Body of pancreas (tissue), 4 donors: ENCODE results near the gene CDK1. TPM values are rescaled to one million over a fixed set of nuclear protein-coding genes. Genes with fewer than 3 reads are reported as not detected.

ENCODE experiments used
- ATAC-seq: fragments of 150-250 bp; one replicate; pipeline ENCODE4 v1.9.1; 2016
- DNase-seq, 4 donors: peaks; one replicate each; pipeline ENCODE4 v3.0.0-alpha.2; 2019
- H3K27ac ChIP-seq, 4 donors: fragments of 200-600 bp; sonication (generic); 1 replicate in 3 of 4; 2 replicates in 1 of 4; pipeline versions ENCODE4 v1.5.1 to v1.6.1; 2016 to 2019; ENCODE audit warnings: mild to moderate bottlenecking in 1 of 4, mixed read lengths in 1 of 4, moderate library complexity in 1 of 4
- H3K27me3 ChIP-seq, 2 donors: fragments of 200-600 bp; sonication (generic); one replicate each; pipeline ENCODE4 v1.6.0; 2016; ENCODE audit warnings: mild to moderate bottlenecking in 1 of 2
- H3K36me3 ChIP-seq, 2 donors: fragments of 200-600 bp; sonication (generic); replicated peaks in 1 of 2; 2 replicates each; pipeline ENCODE4 v1.5.1; 2016; ENCODE audit warnings: low read depth in 2 of 2; ENCODE audit not compliant: insufficient read depth in 1 of 2
- H3K4me1 ChIP-seq: fragments of 200-600 bp; sonication (generic); one replicate; pipeline ENCODE4 v1.6.0; 2016
- H3K4me3 ChIP-seq, 2 donors: fragments of 200-600 bp; sonication (generic); 1 replicate in 1 of 2; 2 replicates in 1 of 2; pipeline ENCODE4 v1.5.1; 2016 to 2019
- H3K9me3 ChIP-seq, 3 donors: fragments of 200-600 bp; sonication (generic); 1 replicate in 2 of 3; 2 replicates in 1 of 3; pipeline ENCODE4 v1.5.1; 2016
- POLR2A ChIP-seq, 3 donors: fragments of 450-650 bp; IDR thresholded peaks; one replicate each; pipeline ENCODE4 v1.6.1; 2016; ENCODE audit warnings: antibody characterized with exemption in 3 of 3, mild to moderate bottlenecking in 2 of 3
- WGBS, 2 donors: methylation state at CpG; one replicate each; pipeline ENCODE4 v1.1.5; 2017; 5-methylcytosine and 5-hydroxymethylcytosine counted together
- intact Hi-C: fragments of 100-400 bp; cut with DNase I; formaldehyde crosslinking; loops from one replicate; pipeline ENCODE4 v1.15.1; 2023
- total RNA-seq, 2 donors: library from RNA; depleted of rRNA; stranded (reverse); fragments of >200 nt; gene quantifications; one replicate each; pipeline ENCODE4 v1.1.0, GENCODE V29; 2016
- TF ChIP-seq, protein P1 (sequence below), 7 experiments: fragments of 450-650 bp in 4 of 7; fragments of 200-600 bp in 3 of 7; sonication (generic) in 3 of 7; IDR thresholded peaks; one replicate each; pipeline ENCODE4 v1.5.1; 2016 to 2019; ENCODE audit warnings: antibody characterized with exemption in 7 of 7

CDK1 gene
- total RNA-seq, 2 donors from 2014 or later, result 0.66 TPM; not detected in 1

DNA sequence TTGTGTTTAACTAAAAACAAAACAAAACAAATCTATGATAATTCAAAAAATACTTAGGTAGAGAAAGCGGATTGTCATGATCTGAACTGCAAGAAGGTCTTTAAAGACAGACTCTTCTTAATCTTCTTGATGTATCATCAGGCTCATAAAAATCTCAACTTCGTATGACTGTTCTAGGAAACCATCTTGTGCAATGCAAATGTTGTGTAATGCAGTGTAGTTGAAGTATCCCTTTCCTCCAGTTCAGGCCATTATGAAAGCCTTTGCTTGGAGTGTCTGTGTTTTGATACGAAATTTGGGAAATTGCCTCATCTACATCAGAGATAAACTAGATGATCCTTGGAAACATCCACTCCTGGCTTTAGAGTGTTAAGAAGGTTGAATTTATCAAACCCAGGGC is 30.9 kb downstream of the CDK1 start:
- no peaks in the 10 kb centered on the region for H3K4me1 ChIP-seq
- intact Hi-C loops, result no loop called here
- DNase-seq, result no peak
- H3K27me3 ChIP-seq, result no peaks in the 10 kb centered on the region
- no peak for TF ChIP-seq POLR2A (IDR thresholded peaks at IDR 0.05)
- TF ChIP-seq, protein P1, sequence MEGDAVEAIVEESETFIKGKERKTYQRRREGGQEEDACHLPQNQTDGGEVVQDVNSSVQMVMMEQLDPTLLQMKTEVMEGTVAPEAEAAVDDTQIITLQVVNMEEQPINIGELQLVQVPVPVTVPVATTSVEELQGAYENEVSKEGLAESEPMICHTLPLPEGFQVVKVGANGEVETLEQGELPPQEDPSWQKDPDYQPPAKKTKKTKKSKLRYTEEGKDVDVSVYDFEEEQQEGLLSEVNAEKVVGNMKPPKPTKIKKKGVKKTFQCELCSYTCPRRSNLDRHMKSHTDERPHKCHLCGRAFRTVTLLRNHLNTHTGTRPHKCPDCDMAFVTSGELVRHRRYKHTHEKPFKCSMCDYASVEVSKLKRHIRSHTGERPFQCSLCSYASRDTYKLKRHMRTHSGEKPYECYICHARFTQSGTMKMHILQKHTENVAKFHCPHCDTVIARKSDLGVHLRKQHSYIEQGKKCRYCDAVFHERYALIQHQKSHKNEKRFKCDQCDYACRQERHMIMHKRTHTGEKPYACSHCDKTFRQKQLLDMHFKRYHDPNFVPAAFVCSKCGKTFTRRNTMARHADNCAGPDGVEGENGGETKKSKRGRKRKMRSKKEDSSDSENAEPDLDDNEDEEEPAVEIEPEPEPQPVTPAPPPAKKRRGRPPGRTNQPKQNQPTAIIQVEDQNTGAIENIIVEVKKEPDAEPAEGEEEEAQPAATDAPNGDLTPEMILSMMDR (IDR thresholded peaks at IDR 0.05), result no peak
- no peaks in the 10 kb centered on the region for H3K9me3 ChIP-seq
- ATAC-seq, result no peak
- no peak overlapping the region for H3K27ac ChIP-seq
- 76 to 83% methylated on average over 3 of the region's 3 CpGs for WGBS, 2 donors
- H3K36me3 ChIP-seq, result no peaks in the 10 kb centered on the region
- no peak overlapping the region for H3K4me3 ChIP-seq

DNA sequence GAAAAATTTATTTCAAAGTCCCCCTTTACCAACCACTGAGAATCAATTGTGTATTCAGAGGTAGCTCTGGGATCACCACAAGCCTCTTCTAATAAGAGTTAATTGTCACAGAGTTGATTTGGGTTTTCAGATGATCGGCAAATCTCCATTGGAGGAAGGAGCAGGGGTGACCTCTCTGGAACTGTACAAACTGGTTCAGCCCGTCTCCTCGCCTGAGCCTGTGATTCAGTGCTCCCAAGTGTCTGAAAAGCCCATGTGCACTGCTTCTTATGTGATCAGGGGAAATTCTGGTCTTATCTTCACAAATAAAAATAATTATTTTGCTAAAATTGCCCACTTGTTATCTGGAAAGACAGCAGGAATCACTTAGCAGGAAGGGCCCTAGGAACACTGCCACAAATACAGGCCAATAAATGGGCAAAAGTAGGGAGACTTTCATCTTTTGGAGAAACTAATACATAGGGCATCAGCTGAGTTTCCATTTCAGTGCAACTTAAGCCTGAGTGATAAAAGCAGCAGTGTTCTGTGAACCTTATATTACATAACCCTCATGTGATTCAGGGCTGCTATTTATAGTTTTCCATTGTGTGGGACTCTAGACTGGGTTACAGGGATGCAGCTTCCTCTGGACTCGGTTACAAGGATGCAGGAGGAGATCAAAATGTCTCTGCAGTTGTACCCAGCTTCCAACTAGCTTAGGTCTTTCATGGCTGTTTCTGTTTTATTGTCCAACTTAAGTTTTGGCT is 32.3 kb downstream of the CDK1 start:
- H3K4me1 ChIP-seq, result no peaks in the 10 kb centered on the region
- WGBS, 2 donors, result 47 to 56% methylated on average over 4 of the region's 4 CpGs
- H3K4me3 ChIP-seq, result no peak overlapping the region
- DNase-seq, result no peak
- ATAC-seq, result no peak
- H3K27me3 ChIP-seq, result no peaks in the 10 kb centered on the region
- no peaks in the 10 kb centered on the region for H3K9me3 ChIP-seq
- no peaks in the 10 kb centered on the region for H3K36me3 ChIP-seq
- intact Hi-C loops, result no loop called here
- no peak for TF ChIP-seq POLR2A (IDR thresholded peaks at IDR 0.05)
- TF ChIP-seq, protein P1 (IDR thresholded peaks at IDR 0.05), result no peak
- H3K27ac ChIP-seq, result no peak overlapping the region

DNA sequence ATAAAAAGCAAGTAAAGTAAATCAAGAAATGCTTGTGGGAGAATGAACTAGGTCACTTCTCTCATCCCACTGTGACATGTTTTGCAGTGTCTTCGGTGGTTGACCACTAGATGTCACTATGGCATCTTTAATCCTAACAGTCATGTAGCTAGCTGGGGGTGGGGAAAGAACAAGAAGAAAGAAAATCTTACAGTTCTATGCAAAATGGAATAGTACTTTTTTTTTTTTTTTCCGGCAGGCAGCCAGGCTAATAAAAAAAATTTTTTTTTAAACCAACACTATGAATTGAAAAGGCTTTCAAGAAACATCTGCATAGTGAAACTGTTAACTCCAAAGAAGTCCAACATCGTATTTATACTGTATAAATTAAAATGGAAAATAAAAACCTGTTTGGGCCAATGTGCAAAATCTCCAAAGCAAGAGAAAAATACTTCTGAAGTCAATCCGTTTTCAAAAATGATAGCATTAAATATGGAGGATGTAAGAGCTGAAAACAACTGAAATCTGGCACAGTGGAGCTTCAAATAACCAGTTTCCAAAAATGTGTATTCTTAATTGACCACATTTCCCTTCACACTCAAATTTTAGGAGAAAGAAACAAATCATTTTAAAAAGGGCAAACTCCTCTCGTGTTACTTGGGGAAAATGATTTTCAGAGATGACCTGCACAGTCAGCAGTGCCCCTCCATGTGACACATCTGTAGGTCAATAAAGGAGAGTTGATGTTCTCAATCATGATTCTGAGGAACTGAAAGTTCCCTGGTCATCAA is 38.5 kb downstream of the CDK1 start:
- no peak for TF ChIP-seq POLR2A (IDR thresholded peaks at IDR 0.05)
- TF ChIP-seq, protein P1 (IDR thresholded peaks at IDR 0.05), result peak; percentile 40 to 90 (median 80)
- Histone ChIP-seq H3K27ac (no peak overlapping the region), H3K9me3 (no peaks in the 10 kb centered on the region), H3K36me3 (no peaks in the 10 kb centered on the region), H3K4me1 (peaks cover 3% of the 10 kb centered on the region), H3K27me3 (no peaks in the 10 kb centered on the region), H3K4me3 (no peak overlapping the region)
- intact Hi-C loops, result loop anchor here (5.0 kb wide), 1 partner anchor 465 kb away; no protein-coding TSS in a partner anchor
- 12 to 19% methylated on average over 5 of the region's 5 CpGs for WGBS, 2 donors
- ATAC-seq (peak; percentile 89), DNase-seq (peak; percentile 47 to 74 (median 58))

DNA sequence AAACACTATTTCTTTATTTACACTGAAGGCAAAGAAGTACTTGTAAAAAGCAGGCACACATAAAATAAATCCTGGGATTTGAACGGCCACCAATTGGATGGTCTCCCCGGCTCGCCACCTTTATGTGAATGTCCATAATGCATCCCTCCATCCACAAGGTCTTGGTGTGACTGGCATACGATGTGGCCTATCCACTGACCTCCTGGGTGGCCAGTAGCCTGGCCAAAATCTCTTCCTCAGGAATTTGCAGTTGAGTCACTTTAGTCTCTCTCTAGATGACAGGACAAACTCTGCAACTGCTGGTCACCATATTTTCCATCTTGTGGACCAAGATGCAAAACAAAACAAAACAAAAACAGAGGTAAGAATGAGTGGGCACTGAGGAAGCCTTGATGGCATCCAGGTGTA is 39.1 kb downstream of the CDK1 start:
- no peaks in the 10 kb centered on the region for H3K27me3 ChIP-seq
- no peak for ATAC-seq
- no peak overlapping the region for H3K4me3 ChIP-seq
- no peaks in the 10 kb centered on the region for H3K36me3 ChIP-seq
- DNase-seq, result peak in 1 of 4 donors; percentile 8
- intact Hi-C loops, result loop anchor here (5.0 kb wide), 1 partner anchor 465 kb away; no protein-coding TSS in a partner anchor
- H3K27ac ChIP-seq, result no peak overlapping the region
- no peaks in the 10 kb centered on the region for H3K9me3 ChIP-seq
- H3K4me1 ChIP-seq, result peaks cover 3% of the 10 kb centered on the region
- TF ChIP-seq POLR2A (IDR thresholded peaks at IDR 0.05), result no peak
- TF ChIP-seq, protein P1 (IDR thresholded peaks at IDR 0.05), result no peak
- WGBS, 2 donors, result 60 to 71% methylated on average over 4 of the region's 4 CpGs
